Loucy (cell line): ENCODE measurements around the gene PEF1.
A peak's percentile ranks its signal among the peaks of the same experiment; 100 is the strongest.

ENCODE experiments used
- H2AFZ ChIP-seq: fragments of 200-600 bp; sonication (generic); 2 replicates; pipeline ENCODE4 v1.6.0; 2016; ENCODE audit warnings: antibody characterized with exemption, mild to moderate bottlenecking, low read length, moderate library complexity
- H3F3A ChIP-seq: fragments of 200-600 bp; 2 replicates; pipeline ENCODE4 v1.6.0; 2016; ENCODE audit warnings: antibody characterized with exemption, low read depth, mild to moderate bottlenecking
- H3K27me3 ChIP-seq: fragments of 200-600 bp; sonication (generic); 2 replicates; pipeline ENCODE4 v1.6.1; 2014; ENCODE audit warnings: low read length, mild to moderate bottlenecking; ENCODE audit not compliant: insufficient read depth, poor library complexity, severe bottlenecking
- H3K36me3 ChIP-seq: fragments of 200-600 bp; sonication (generic); 2 replicates; pipeline ENCODE4 v1.6.1; 2016; ENCODE audit warnings: low read length; ENCODE audit not compliant: insufficient read depth
- H3K4me1 ChIP-seq: fragments of 200-600 bp; sonication (generic); 2 replicates; pipeline ENCODE4 v1.5.1; 2014; ENCODE audit warnings: low read length, mild to moderate bottlenecking; ENCODE audit not compliant: insufficient read depth, poor library complexity, severe bottlenecking
- H3K4me2 ChIP-seq: fragments of 200-600 bp; sonication (generic); 2 replicates; pipeline ENCODE4 v1.6.0; 2014; ENCODE audit warnings: antibody characterized with exemption, low read length, low read depth, mild to moderate bottlenecking; ENCODE audit not compliant: poor library complexity, severe bottlenecking
- H3K4me3 ChIP-seq: fragments of 200-600 bp; sonication (generic); 2 replicates; pipeline ENCODE4 v1.5.1; 2014; ENCODE audit warnings: low read length, mild to moderate bottlenecking, mixed read lengths; ENCODE audit not compliant: poor library complexity, severe bottlenecking
- H3K79me2 ChIP-seq: fragments of 200-600 bp; sonication (generic); 2 replicates; pipeline ENCODE4 v1.6.1; 2014; ENCODE audit warnings: low read length; ENCODE audit not compliant: insufficient read depth
- H3K9ac ChIP-seq: fragments of 200-600 bp; sonication (generic); 2 replicates; pipeline ENCODE4 v1.6.0; 2014; ENCODE audit warnings: mild to moderate bottlenecking, low read depth, low read length, moderate library complexity; ENCODE audit not compliant: poor library complexity, severe bottlenecking
- H3K9me2 ChIP-seq: fragments of 200-600 bp; sonication (generic); replicated peaks from 2 replicates; pipeline ENCODE4 v1.6.1; 2016; ENCODE audit warnings: low read depth, low read length, mixed read lengths
- H3K9me3 ChIP-seq: fragments of 200-600 bp; sonication (generic); 2 replicates; pipeline ENCODE4 v1.6.1; 2014; ENCODE audit warnings: mild to moderate bottlenecking, antibody characterized with exemption, low read length, low read depth; ENCODE audit not compliant: insufficient read depth
- H4K20me1 ChIP-seq: fragments of 200-600 bp; sonication (generic); 2 replicates; pipeline ENCODE4 v1.6.0; 2014; ENCODE audit warnings: antibody characterized with exemption, low read length, mild to moderate bottlenecking; ENCODE audit not compliant: insufficient read depth, poor library complexity, severe bottlenecking
- CTCF ChIP-seq: fragments of 200-600 bp; sonication (generic); conservative IDR thresholded peaks from 2 replicates; pipeline ENCODE4 v1.5.1; 2014; ENCODE audit warnings: mild to moderate bottlenecking, antibody characterized with exemption, low read length
- EZH2phosphoT487 ChIP-seq: fragments of 200-600 bp; IDR thresholded peaks from 2 replicates; pipeline ENCODE4 v1.6.1; 2018; ENCODE audit warnings: antibody characterized with exemption, mild to moderate bottlenecking, moderate library complexity, borderline replicate concordance

PEF1 gene

GRCh38 chr1:31644560-31645273, at the start of gene PEF1:
Gene PEF1 (minus strand): TSS chr1:31644876. CDS start chr1:31644864, 12 bp downstream.
- H3K36me3 ChIP-seq, result no peaks in the 10 kb centered on the region
- H3K9me2 ChIP-seq, result no peaks in the 10 kb centered on the region
- peak within 1 kb of the TSS; percentile 98 for H3K4me2 ChIP-seq
- peak within 1 kb of the TSS; percentile 95 for H3K4me3 ChIP-seq
- peak within 1 kb of the TSS; percentile 93 for H3K9ac ChIP-seq
- no peaks in the 10 kb centered on the region for H3F3A ChIP-seq
- H3K4me1 ChIP-seq, result peaks cover 43% of the 10 kb centered on the region
- peak within 1 kb of the TSS; percentile 94 for H2AFZ ChIP-seq
- H4K20me1 ChIP-seq, result no peaks in the 10 kb centered on the region
- H3K9me3 ChIP-seq, result no peaks in the 10 kb centered on the region
- peaks cover 41% of the 10 kb centered on the region for H3K79me2 ChIP-seq
- TF ChIP-seq CTCF (no peak), EZH2phosphoT487 (no peak)
- peaks cover 5% of the 10 kb centered on the region for H3K27me3 ChIP-seq

GRCh38 chr1:31693231-31693630, 48.6 kb upstream of the PEF1 start:
- Histone ChIP-seq H3K36me3 (no peaks in the 10 kb centered on the region), H3K4me1 (no peaks in the 10 kb centered on the region), H3K9me2 (no peaks in the 10 kb centered on the region), H3K9ac (no peak overlapping the region), H3F3A (no peaks in the 10 kb centered on the region), H2AFZ (no peak overlapping the region), H3K9me3 (no peaks in the 10 kb centered on the region), H3K79me2 (no peaks in the 10 kb centered on the region), H3K4me3 (no peak overlapping the region), H3K4me2 (no peak overlapping the region), H4K20me1 (no peaks in the 10 kb centered on the region), H3K27me3 (no peaks in the 10 kb centered on the region)
- no peak for TF ChIP-seq EZH2phosphoT487
- TF ChIP-seq CTCF, result no peak

- no peaks in the 10 kb centered on the region for H3F3A ChIP-seq
- no peaks in the 10 kb centered on the region for H3K36me3 ChIP-seq
Observed at GRCh38 chr1:31691951-31692350, 47.3 kb upstream of the PEF1 start.

More at GRCh38 chr1:31691951-31692350, 47.3 kb upstream of the PEF1 start:
- no peak overlapping the region for H3K4me3 ChIP-seq
- no peaks in the 10 kb centered on the region for H3K9me3 ChIP-seq
- no peaks in the 10 kb centered on the region for H4K20me1 ChIP-seq
- H3K9ac ChIP-seq, result no peak overlapping the region
- no peaks in the 10 kb centered on the region for H3K4me1 ChIP-seq
- no peak overlapping the region for H2AFZ ChIP-seq
- H3K79me2 ChIP-seq, result no peaks in the 10 kb centered on the region
- H3K27me3 ChIP-seq, result no peaks in the 10 kb centered on the region
- H3K4me2 ChIP-seq, result no peak overlapping the region
- TF ChIP-seq CTCF (no peak), EZH2phosphoT487 (no peak)
- H3K9me2 ChIP-seq, result no peaks in the 10 kb centered on the region
